HG03342 (cell line): Measurements from ENCODE around the gene BTBD19.
A peak's percentile ranks its signal among the peaks of the same experiment; 100 is the strongest.
"Not testable (repeated sequence)": the region's sequence is repeated elsewhere in the genome, so short reads cannot be mapped to it uniquely, and the experiment has no call there.

ENCODE experiments used
- ATAC-seq: cut with Tn5 transposase; IDR thresholded peaks from one replicate; pipeline ENCODE4 v1.9.1; 2021; ENCODE audit warnings: mild to moderate bottlenecking, moderate library complexity; ENCODE audit not compliant: unreplicated experiment

BTBD19 gene

GRCh38 chr1:44786841-44787426 is 21.4 kb upstream of the BTBD19 start:
- no peak for ATAC-seq

- ATAC-seq = no peak
Observed at GRCh38 chr1:44787506-44787905, 20.8 kb upstream of the BTBD19 start.

GRCh38 chr1:44788120-44788860 is 20.0 kb upstream of the BTBD19 start, which contains the start of gene BEST4:
Gene BEST4 (minus strand): TSS chr1:44788170. CDS start chr1:44787705, 465 bp downstream.
- no peak for ATAC-seq

GRCh38 chr1:44790968-44791801 is 17.1 kb upstream of the BTBD19 start:
- ATAC-seq = no peak

- no peak for ATAC-seq
Observed at GRCh38 chr1:44792736-44793502, 15.4 kb upstream of the BTBD19 start.

GRCh38 chr1:44797886-44798285 is 10.4 kb upstream of the BTBD19 start:
- ATAC-seq = not testable (repeated sequence)

- ATAC-seq = no peak
Observed at GRCh38 chr1:44798481-44799365, 9.6 kb upstream of the BTBD19 start.

- ATAC-seq = peak; percentile 77
Observed at GRCh38 chr1:44799770-44800584, 8.3 kb upstream of the BTBD19 start, which contains the start of gene PLK3. Gene PLK3 (plus strand): TSS chr1:44800377. CDS start chr1:44800464, 87 bp downstream.

GRCh38 chr1:44801491-44802305 is 6.6 kb upstream of the BTBD19 start:
- ATAC-seq = no peak

GRCh38 chr1:44802306-44803061 is 5.8 kb upstream of the BTBD19 start:
- ATAC-seq = no peak

GRCh38 chr1:44803062-44803311 is 5.3 kb upstream of the BTBD19 start:
- no peak for ATAC-seq

- no peak for ATAC-seq
Observed at GRCh38 chr1:44803312-44804095, 4.8 kb upstream of the BTBD19 start.

- ATAC-seq = no peak
Observed at GRCh38 chr1:44805311-44806024, 2.9 kb upstream of the BTBD19 start.

GRCh38 chr1:44806025-44806703 is 2.2 kb upstream of the BTBD19 start:
- ATAC-seq = no peak

- peak; percentile 2 for ATAC-seq
Observed at GRCh38 chr1:44806704-44807363, 1.5 kb upstream of the BTBD19 start, which contains the start of gene DYNLT4. Gene DYNLT4 (minus strand): TSS chr1:44807351. CDS start chr1:44806668, 683 bp downstream.
